ENCODE data around the gene OGFR.

GRCh38 chr20:62845416-62846160, 41.0 kb downstream of the OGFR start:
- TF ChIP-seq POLR2A (IDR thresholded peaks at IDR 0.05; ENCODE audit: extremely low read depth, insufficient read length) (no peak), CTCF (IDR thresholded peaks at IDR 0.05; ENCODE audit: low read depth, low read length) (no peak), MYC (IDR thresholded peaks at IDR 0.05; ENCODE audit: low read depth, low read length) (no peak), MAX (IDR thresholded peaks at IDR 0.05; ENCODE audit: low read depth, low read length) (no peak)

All from NB4 (cell line).